PC-9 (cell line): Measurements from ENCODE around the gene MOV10.

Source experiments
- EZH2 ChIP-seq: fragments of 200-600 bp; sonication (generic); IDR thresholded peaks from 2 replicates; pipeline ENCODE4 v1.8.0; 2017; ENCODE audit warnings: antibody characterized with exemption, low read depth
- TF ChIP-seq, protein P1 (sequence below): fragments of 200-600 bp; sonication (generic); conservative IDR thresholded peaks from 2 replicates; pipeline ENCODE4 v1.6.1; 2017; ENCODE audit warnings: mixed run types, antibody characterized with exemption, mild to moderate bottlenecking, moderate library complexity

DNA sequence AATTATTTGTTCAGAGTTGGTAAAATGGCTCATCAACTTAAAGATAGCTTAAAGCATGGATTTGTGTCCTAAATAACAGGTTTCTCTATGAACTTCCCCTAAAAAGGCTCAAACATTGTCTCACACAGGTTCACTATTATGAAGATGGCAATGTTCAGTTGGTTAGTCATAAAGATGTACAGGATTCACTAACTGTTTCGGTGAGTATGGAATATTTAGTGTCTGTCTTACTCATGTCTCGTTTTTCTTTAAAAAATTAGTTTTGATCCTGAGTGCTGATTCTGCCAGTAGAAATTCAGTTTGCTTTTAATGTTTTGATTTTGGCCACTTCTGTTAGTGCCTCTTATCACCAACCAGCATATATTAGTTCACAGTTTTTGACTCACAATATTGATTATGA, 7.5 kb upstream of the MOV10 start:
- TF ChIP-seq, protein P1, sequence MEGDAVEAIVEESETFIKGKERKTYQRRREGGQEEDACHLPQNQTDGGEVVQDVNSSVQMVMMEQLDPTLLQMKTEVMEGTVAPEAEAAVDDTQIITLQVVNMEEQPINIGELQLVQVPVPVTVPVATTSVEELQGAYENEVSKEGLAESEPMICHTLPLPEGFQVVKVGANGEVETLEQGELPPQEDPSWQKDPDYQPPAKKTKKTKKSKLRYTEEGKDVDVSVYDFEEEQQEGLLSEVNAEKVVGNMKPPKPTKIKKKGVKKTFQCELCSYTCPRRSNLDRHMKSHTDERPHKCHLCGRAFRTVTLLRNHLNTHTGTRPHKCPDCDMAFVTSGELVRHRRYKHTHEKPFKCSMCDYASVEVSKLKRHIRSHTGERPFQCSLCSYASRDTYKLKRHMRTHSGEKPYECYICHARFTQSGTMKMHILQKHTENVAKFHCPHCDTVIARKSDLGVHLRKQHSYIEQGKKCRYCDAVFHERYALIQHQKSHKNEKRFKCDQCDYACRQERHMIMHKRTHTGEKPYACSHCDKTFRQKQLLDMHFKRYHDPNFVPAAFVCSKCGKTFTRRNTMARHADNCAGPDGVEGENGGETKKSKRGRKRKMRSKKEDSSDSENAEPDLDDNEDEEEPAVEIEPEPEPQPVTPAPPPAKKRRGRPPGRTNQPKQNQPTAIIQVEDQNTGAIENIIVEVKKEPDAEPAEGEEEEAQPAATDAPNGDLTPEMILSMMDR: no peak
- no peak for TF ChIP-seq EZH2
